Stimulated activated CD4-positive, alpha-beta T cell treated with anti-CD3 and anti-CD28 coated beads, Interleukin-12 subunit alpha, Interleukin-12 subunit beta, amount 100 ng/mL, for 48 hours (primary cell): Measurements from ENCODE around the gene GRB10.
"Not testable (repeated sequence)": the region's sequence is repeated elsewhere in the genome, so short reads cannot be mapped to it uniquely, and the experiment has no call there.

Source experiments
- DNase-seq, 3 donors: peaks; one replicate each; pipeline ENCODE4 v3.0.0-alpha.2; 2020; ENCODE audit warnings: low read depth in 2 of 3, low spot score in 1 of 3

The GRB10 gene

GRCh38 chr7:50558294-50559053 is 224.2 kb downstream of the GRB10 start:
- no peak for DNase-seq

- DNase-seq: no peak
These were observed 225.6 kb downstream of the GRB10 start for GRCh38 chr7:50557099-50557498.

DNA sequence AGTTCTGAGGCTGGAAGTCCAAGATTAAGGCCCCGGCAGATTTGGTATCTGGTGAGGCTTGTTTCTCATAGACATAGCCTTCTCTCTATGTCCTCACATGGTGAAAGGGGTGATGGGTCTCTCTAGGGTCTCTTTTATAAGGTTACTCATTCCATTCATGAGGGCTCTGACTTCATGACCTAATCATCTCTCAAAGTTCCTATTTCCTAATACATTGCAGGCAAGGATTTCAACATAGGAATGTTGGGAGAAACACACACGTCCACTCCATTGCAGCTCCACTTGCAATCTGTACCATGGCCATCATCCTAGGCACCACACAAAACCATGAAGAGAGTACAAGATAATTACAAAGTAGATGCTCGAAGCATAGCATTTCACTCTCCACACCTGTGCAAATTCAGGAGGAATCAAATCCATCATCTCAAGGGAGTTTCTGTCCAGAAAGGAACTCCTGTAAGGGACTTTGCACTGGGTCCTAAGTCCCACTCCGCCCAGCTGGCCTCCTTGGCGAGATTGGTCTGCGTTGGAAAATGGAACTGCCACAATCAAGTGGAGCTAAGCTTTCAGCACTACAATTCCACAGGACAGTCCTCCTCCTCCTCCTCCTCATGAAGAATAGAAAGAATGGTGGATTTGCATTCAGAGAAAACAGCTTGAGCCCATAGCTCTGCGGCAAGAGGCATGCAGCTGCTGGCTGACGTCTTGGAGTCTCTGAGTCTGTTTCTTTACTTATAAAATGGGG is 226.3 kb downstream of the GRB10 start:
- DNase-seq: no peak

DNA sequence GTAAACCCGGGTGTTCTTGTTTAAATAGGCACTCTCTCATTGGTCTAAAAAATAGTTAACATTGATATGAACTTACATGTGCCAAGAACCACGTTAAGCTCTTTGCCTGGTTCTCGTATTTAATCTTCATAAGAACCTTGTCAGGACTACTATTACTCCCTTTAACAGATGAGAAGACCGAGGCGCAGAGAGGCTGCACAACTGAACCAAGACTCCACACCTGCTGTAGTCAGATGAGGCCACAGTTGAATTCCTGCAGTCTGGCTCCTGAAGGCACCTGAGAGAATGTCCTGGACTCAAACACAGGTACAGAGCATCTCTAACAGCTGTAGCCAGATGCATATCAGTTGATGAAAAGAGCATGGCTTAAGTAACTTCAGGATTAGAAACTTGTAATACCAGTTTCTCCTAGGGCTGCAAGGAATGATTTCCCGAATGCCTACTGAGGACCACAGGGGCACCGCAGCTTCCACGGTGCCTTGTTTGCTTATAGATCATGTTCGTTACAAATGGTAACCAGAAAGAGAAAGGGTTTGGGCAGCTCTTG is 227.0 kb downstream of the GRB10 start:
- DNase-seq: no peak

GRCh38 chr7:50554431-50555322 is 228.0 kb downstream of the GRB10 start:
- no peak for DNase-seq

- DNase-seq: no peak
These were observed 228.7 kb downstream of the GRB10 start for GRCh38 chr7:50553973-50554372.

- DNase-seq: no peak
These were observed 229.8 kb downstream of the GRB10 start for GRCh38 chr7:50552921-50553320.

DNA sequence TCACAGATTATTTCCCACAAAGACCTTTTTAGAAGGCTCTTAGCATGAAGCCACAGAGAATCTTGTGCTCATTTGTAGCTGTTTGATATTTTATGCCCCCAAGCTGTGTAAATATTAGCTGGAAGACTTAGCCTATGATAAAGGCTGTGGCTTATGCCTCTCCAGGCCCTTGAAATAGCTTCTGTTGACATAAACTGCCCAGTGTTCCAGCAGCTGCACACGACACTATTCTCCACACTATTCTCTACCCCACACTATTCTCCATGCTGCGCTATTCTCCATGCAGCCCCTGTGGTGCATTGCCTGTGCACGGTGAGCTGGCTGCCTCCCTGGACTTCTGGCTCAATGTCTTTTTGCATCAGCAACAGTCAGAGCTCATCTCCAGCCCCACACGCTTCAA is 230.6 kb downstream of the GRB10 start:
- no peak for DNase-seq

GRCh38 chr7:50545613-50546012 is 237.1 kb downstream of the GRB10 start:
- DNase-seq: not testable (repeated sequence)

DNA sequence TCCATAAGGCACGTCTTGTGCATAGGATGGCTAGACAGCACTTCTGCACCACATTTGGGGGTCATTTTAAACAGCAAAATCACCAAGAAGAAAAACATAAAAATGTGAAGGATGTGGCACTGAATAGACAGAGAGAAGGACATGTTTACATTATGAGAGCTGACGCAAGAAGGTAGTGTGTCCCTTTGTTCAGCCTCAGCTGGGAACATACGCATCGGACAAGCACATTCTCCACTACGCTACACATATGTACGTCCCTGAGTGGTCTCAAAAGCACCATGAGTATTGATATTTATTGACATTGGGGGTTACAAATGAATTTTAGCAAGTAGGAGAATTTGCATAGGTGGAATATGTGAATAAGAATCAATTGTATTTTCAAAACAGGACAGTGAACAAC is 237.7 kb downstream of the GRB10 start:
- no peak for DNase-seq

GRCh38 chr7:50543776-50544442 is 238.8 kb downstream of the GRB10 start:
- no peak for DNase-seq

DNA sequence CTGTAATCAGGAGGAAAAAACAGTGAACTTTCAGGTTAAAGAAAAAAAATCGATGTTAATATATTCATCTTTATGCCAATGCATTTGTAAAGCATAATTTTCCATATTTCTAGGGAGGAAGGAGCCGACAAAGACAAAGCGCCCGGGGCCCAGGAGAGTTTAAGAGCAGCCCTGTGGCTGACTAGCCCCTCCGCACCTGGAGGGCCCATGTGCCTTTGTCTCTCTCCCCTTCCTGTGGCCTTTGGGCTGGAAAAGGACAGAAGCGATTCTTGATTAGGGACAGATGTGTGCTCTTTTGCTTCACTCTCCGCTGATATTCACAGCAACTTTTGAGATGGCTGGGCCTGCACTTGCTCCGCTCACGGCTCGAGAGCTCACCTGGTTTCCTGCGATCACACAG is 240.6 kb downstream of the GRB10 start:
- no peak for DNase-seq

DNA sequence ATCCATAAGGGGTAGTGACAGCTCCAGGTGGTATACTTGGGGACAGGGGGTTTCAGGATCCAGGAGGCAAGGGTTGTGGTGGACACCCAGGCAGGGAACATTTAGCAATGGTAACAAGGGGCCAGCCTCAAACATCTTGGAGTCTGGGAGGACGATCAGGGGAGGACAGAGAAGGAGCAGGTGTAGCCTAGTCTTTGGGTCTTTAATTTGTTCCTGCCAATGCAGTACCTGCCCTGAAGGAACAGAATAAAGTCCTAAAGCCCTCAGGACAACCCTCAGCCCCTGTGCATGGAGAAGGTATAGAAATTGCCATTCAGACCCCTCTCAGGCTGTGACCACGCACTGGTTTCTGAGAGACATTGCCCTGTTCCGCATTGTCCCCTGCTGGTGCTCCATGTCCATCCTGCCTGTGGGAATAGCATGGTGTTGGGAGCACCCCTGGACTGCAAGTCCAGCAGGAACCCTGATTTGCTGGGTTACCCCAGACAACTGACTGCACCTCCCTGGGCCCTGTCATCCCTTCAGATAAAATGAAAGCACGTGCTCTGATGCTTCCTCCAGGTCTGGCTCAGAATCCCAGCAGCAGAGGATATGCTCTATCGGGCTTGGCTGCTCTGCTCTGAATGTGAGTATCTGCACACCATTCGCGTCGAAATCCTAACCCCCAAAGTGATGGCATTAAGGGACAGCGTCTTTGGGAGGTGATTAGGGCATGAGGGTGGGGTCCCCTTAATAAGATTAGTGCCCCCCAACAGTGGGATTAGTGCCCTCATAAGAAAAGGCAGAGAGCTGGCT is 241.7 kb downstream of the GRB10 start:
- DNase-seq: no peak
